Measurements from ENCODE around the gene ENOX2.

DNA sequence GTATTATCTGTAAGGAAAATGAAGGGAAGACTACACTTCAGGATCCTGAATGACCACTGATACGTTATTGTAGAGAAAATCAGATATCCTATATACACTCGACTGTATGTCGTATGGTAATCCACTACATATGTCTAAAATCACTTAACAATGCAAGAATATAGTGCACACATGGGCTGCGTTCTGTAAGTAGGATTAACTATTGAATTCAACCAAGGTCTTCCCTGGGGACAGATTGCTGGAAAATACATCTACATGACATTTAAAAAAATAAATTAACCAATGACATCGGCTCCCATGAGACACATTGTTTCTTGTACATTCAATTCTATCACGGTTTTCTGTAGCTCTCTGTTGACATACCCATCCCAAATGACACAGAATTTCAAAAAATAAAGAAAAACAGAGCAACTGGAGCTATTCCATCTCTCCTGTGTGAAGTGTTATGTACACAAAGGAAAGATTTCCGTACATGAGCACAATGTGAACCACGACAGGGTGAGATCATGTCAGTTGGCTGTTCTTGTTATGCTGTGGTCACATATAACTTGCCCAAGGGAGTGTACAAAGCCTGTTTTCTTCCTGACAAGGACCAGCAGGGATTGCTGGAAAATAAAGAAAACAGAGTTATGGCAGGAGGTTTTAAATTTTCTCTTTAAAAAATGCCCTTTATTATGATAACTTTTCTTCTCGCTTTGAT, 6.1 kb downstream of the ENOX2 start:
- TF ChIP-seq ZNF615 (CRISPR knock-in tag; IDR thresholded peaks at IDR 0.05; ENCODE audit: borderline replicate concordance) (no peak), ZNF891 (CRISPR knock-in tag; IDR thresholded peaks at IDR 0.05) (no peak), EZH2 (conservative IDR thresholded peaks at IDR 0.05; ENCODE audit: low read depth, low read length) (no peak), GTF2F1 (IDR thresholded peaks at IDR 0.05; ENCODE audit: low read length) (no peak), RFX1 (IDR thresholded peaks at IDR 0.05) (no peak), NR1H2 (CRISPR knock-in tag; IDR thresholded peaks at IDR 0.05; ENCODE audit: borderline replicate concordance, low read depth) (no peak)
- TF ChIP-seq, protein P1, sequence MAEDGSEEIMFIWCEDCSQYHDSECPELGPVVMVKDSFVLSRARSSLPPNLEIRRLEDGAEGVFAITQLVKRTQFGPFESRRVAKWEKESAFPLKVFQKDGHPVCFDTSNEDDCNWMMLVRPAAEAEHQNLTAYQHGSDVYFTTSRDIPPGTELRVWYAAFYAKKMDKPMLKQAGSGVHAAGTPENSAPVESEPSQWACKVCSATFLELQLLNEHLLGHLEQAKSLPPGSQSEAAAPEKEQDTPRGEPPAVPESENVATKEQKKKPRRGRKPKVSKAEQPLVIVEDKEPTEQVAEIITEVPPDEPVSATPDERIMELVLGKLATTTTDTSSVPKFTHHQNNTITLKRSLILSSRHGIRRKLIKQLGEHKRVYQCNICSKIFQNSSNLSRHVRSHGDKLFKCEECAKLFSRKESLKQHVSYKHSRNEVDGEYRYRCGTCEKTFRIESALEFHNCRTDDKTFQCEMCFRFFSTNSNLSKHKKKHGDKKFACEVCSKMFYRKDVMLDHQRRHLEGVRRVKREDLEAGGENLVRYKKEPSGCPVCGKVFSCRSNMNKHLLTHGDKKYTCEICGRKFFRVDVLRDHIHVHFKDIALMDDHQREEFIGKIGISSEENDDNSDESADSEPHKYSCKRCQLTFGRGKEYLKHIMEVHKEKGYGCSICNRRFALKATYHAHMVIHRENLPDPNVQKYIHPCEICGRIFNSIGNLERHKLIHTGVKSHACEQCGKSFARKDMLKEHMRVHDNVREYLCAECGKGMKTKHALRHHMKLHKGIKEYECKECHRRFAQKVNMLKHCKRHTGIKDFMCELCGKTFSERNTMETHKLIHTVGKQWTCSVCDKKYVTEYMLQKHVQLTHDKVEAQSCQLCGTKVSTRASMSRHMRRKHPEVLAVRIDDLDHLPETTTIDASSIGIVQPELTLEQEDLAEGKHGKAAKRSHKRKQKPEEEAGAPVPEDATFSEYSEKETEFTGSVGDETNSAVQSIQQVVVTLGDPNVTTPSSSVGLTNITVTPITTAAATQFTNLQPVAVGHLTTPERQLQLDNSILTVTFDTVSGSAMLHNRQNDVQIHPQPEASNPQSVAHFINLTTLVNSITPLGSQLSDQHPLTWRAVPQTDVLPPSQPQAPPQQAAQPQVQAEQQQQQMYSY (CRISPR knock-in tag; IDR thresholded peaks at IDR 0.05): no peak
- TF ChIP-seq, protein P2, sequence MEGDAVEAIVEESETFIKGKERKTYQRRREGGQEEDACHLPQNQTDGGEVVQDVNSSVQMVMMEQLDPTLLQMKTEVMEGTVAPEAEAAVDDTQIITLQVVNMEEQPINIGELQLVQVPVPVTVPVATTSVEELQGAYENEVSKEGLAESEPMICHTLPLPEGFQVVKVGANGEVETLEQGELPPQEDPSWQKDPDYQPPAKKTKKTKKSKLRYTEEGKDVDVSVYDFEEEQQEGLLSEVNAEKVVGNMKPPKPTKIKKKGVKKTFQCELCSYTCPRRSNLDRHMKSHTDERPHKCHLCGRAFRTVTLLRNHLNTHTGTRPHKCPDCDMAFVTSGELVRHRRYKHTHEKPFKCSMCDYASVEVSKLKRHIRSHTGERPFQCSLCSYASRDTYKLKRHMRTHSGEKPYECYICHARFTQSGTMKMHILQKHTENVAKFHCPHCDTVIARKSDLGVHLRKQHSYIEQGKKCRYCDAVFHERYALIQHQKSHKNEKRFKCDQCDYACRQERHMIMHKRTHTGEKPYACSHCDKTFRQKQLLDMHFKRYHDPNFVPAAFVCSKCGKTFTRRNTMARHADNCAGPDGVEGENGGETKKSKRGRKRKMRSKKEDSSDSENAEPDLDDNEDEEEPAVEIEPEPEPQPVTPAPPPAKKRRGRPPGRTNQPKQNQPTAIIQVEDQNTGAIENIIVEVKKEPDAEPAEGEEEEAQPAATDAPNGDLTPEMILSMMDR (CRISPR knock-in tag; IDR thresholded peaks at IDR 0.05): no peak
- TF ChIP-seq, protein P3, sequence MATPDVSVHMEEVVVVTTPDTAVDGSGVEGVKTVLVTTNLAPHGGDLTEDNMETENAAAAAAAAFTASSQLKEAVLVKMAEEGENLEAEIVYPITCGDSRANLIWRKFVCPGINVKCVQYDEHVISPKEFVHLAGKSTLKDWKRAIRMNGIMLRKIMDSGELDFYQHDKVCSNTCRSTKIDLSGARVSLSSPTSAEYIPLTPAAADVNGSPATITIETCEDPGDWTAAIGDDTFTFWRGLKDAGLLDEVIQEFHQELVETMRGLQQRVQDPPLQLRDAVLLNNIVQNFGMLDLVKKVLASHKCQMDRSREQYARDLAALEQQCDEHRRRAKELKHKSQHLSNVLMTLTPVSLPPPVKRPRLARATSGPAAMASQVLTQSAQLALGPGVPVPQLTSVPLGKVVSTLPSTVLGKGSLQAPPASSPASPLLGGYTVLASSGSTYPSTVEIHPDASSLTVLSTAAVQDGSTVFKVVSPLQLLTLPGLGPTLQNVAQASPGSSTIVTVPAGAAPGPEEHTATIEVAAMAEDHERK (CRISPR knock-in tag; IDR thresholded peaks at IDR 0.05; ENCODE audit: low read depth): no peak

All from HepG2 (cell line).